ENCODE results near the gene LEPR.
"Not testable (repeated sequence)": the region's sequence is repeated elsewhere in the genome, so short reads cannot be mapped to it uniquely, and the experiment has no call there.

Gene LEPR

GRCh38 chr1:65437616-65438015 lies 17.1 kb downstream of the LEPR start:
- DNase-seq (ENCODE audit: low read depth in 2 of 2), result no peak

GRCh38 chr1:65440322-65440900 lies 19.9 kb downstream of the LEPR start:
- DNase-seq (ENCODE audit: low read depth in 2 of 2), result no peak

GRCh38 chr1:65440915-65441314 lies 20.4 kb downstream of the LEPR start:
- DNase-seq (ENCODE audit: low read depth in 2 of 2), result no peak

GRCh38 chr1:65441464-65441863 lies 21.0 kb downstream of the LEPR start:
- no peak for DNase-seq (ENCODE audit: low read depth in 2 of 2)

- no peak for DNase-seq (ENCODE audit: low read depth in 2 of 2)
Observed at GRCh38 chr1:65442442-65442841, 22.0 kb downstream of the LEPR start.

GRCh38 chr1:65443647-65444046 lies 23.2 kb downstream of the LEPR start:
- no peak for DNase-seq (ENCODE audit: low read depth in 2 of 2)

- DNase-seq (ENCODE audit: low read depth in 2 of 2), result no peak
Observed at GRCh38 chr1:65444128-65444640, 23.7 kb downstream of the LEPR start.

GRCh38 chr1:65445837-65446236 lies 25.4 kb downstream of the LEPR start:
- no peak for DNase-seq (ENCODE audit: low read depth in 2 of 2)

GRCh38 chr1:65449214-65449823 lies 28.9 kb downstream of the LEPR start:
- DNase-seq (ENCODE audit: low read depth in 2 of 2), result no peak

- not testable (repeated sequence) for DNase-seq (ENCODE audit: low read depth in 2 of 2)
Observed at GRCh38 chr1:65455678-65456077, 35.2 kb downstream of the LEPR start.

GRCh38 chr1:65456481-65456880 lies 36.0 kb downstream of the LEPR start:
- DNase-seq (ENCODE audit: low read depth in 2 of 2), result no peak

GRCh38 chr1:65457868-65458267 lies 37.4 kb downstream of the LEPR start:
- DNase-seq (ENCODE audit: low read depth in 2 of 2), result no peak

- DNase-seq (ENCODE audit: low read depth in 2 of 2), result no peak
Observed at GRCh38 chr1:65458730-65459396, 38.4 kb downstream of the LEPR start.

GRCh38 chr1:65459397-65459768 lies 38.9 kb downstream of the LEPR start:
- no peak for DNase-seq (ENCODE audit: low read depth in 2 of 2)

GRCh38 chr1:65465837-65466236 lies 45.4 kb downstream of the LEPR start:
- DNase-seq (ENCODE audit: low read depth in 2 of 2), result not testable (repeated sequence)

GRCh38 chr1:65467536-65467935 lies 47.1 kb downstream of the LEPR start:
- no peak for DNase-seq (ENCODE audit: low read depth in 2 of 2)

- DNase-seq (ENCODE audit: low read depth in 2 of 2), result no peak
Observed at GRCh38 chr1:65469126-65469888, 48.8 kb downstream of the LEPR start.

- DNase-seq (ENCODE audit: low read depth in 2 of 2), result no peak
Observed at GRCh38 chr1:65469889-65470340, 49.4 kb downstream of the LEPR start.
